Trophoblast cell (in vitro differentiated cells and primary cell): Measurements from ENCODE around the gene TMEM130.

ENCODE experiments used
- DNase-seq, 2 donors: peaks; one replicate each; pipeline ENCODE4 v3.0.0-alpha.2; 2016
- H2AFZ ChIP-seq: 2 replicates; pipeline ENCODE4 v1.6.1; 2013; ENCODE audit warnings: low read length, moderate library complexity, mild to moderate bottlenecking; ENCODE audit not compliant: insufficient read depth, poor library complexity
- H2AK5ac ChIP-seq: 2 replicates; pipeline ENCODE4 v1.6.1; 2013; ENCODE audit warnings: mild to moderate bottlenecking, low read length
- H2BK120ac ChIP-seq: 2 replicates; pipeline ENCODE4 v1.6.1; 2013; ENCODE audit warnings: low read length, mild to moderate bottlenecking, moderate library complexity; ENCODE audit not compliant: insufficient read depth, poor library complexity
- H2BK12ac ChIP-seq: 2 replicates; pipeline ENCODE4 v1.6.1; 2013; ENCODE audit warnings: mild to moderate bottlenecking, low read length, moderate library complexity
- H2BK5ac ChIP-seq: 2 replicates; pipeline ENCODE4 v1.6.1; 2013; ENCODE audit warnings: low read length, low read depth, moderate library complexity, mild to moderate bottlenecking; ENCODE audit not compliant: poor library complexity
- H3K14ac ChIP-seq: 2 replicates; pipeline ENCODE4 v1.6.1; 2013; ENCODE audit warnings: mild to moderate bottlenecking, low read length
- H3K18ac ChIP-seq: 2 replicates; pipeline ENCODE4 v1.6.1; 2013; ENCODE audit warnings: mild to moderate bottlenecking, low read length
- H3K23ac ChIP-seq: 2 replicates; pipeline ENCODE4 v1.6.1; 2013; ENCODE audit warnings: low read length
- H3K27ac ChIP-seq: 2 replicates; pipeline ENCODE4 v1.5.1; 2013; ENCODE audit warnings: low read depth, mild to moderate bottlenecking, inconsistent platforms, low read length, moderate library complexity
- H3K27me3 ChIP-seq: 2 replicates; pipeline ENCODE4 v1.6.1; 2013; ENCODE audit warnings: inconsistent platforms, mild to moderate bottlenecking, low read length, moderate library complexity; ENCODE audit not compliant: insufficient read depth
- H3K36me3 ChIP-seq, 2 experiments: 1 replicate in 1 of 2; 2 replicates in 1 of 2; pipeline ENCODE4 v1.6.1; 2013; ENCODE audit warnings: low read length in 2 of 2, mild to moderate bottlenecking in 2 of 2, moderate library complexity in 1 of 2; ENCODE audit not compliant: insufficient read depth in 2 of 2, control insufficient read depth in 1 of 2
- H3K4ac ChIP-seq: 2 replicates; pipeline ENCODE4 v1.6.1; 2013; ENCODE audit warnings: low read depth, mild to moderate bottlenecking, low read length, moderate library complexity
- H3K4me1 ChIP-seq, 2 experiments: 1 replicate in 1 of 2; 2 replicates in 1 of 2; pipeline ENCODE4 v1.6.1; 2013; ENCODE audit warnings: low read length in 2 of 2, mild to moderate bottlenecking in 2 of 2, moderate library complexity in 1 of 2; ENCODE audit not compliant: insufficient read depth in 2 of 2, control insufficient read depth in 1 of 2
- H3K4me2 ChIP-seq: 2 replicates; pipeline ENCODE4 v1.6.1; 2013; ENCODE audit warnings: inconsistent platforms, mild to moderate bottlenecking, low read length, moderate library complexity
- H3K4me3 ChIP-seq: 2 replicates; pipeline ENCODE4 v1.5.1; 2013; ENCODE audit warnings: mild to moderate bottlenecking, low read depth, low read length, inconsistent platforms
- H3K79me1 ChIP-seq: one replicate; pipeline ENCODE4 v1.6.1; 2013; ENCODE audit warnings: low read length
- H3K79me2 ChIP-seq: 2 replicates; pipeline ENCODE4 v1.6.1; 2013; ENCODE audit warnings: low read length, mild to moderate bottlenecking; ENCODE audit not compliant: control insufficient read depth, insufficient read depth, poor library complexity
- H3K9ac ChIP-seq: 2 replicates; pipeline ENCODE4 v1.6.1; 2013; ENCODE audit warnings: mild to moderate bottlenecking, low read length
- H3K9me3 ChIP-seq: 2 replicates; pipeline ENCODE4 v1.6.1; 2013; ENCODE audit warnings: low read depth, mild to moderate bottlenecking, control low read depth, inconsistent platforms, low read length; ENCODE audit not compliant: insufficient read depth
- H4K12ac ChIP-seq: 2 replicates; pipeline ENCODE4 v1.6.1; 2013; ENCODE audit warnings: low read depth, mild to moderate bottlenecking, low read length, moderate library complexity
- H4K8ac ChIP-seq: 2 replicates; pipeline ENCODE4 v1.6.1; 2013; ENCODE audit warnings: low read depth, mild to moderate bottlenecking, low read length, moderate library complexity
- H4K91ac ChIP-seq: one replicate; pipeline ENCODE4 v1.6.1; 2013; ENCODE audit warnings: low read depth, mild to moderate bottlenecking, low read length, moderate library complexity
- WGBS: extraction: QIAGEN DNeasy Blood & Tissue Kit; methylation state at CpG from one replicate; pipeline ENCODE4 v1.1.7; 2013; ENCODE audit warnings: missing lambda C conversion rate; ENCODE audit not compliant: insufficient read length, insufficient coverage; ENCODE audit errors: extremely low coverage; 5-methylcytosine and 5-hydroxymethylcytosine counted together

TMEM130 gene

GRCh38 chr7:98911916-98912315, 42.1 kb upstream of the TMEM130 start:
- Histone ChIP-seq H3K4ac (no peak overlapping the region), H3K18ac (no peak overlapping the region), H2AFZ (no peak overlapping the region), H3K27ac (no peak overlapping the region), H4K12ac (no peak overlapping the region), H3K4me2 (no peak overlapping the region), H3K9ac (no peak overlapping the region), H2AK5ac (no peak overlapping the region), H3K23ac (no peak overlapping the region), H3K36me3 (peaks cover 48 to 67% of the 10 kb centered on the region in 2 experiments), H3K14ac (no peak overlapping the region), H3K4me3 (no peak overlapping the region), H3K27me3 (no peaks in the 10 kb centered on the region), H2BK120ac (no peak overlapping the region), H3K79me2 (no peaks in the 10 kb centered on the region), H4K8ac (no peak overlapping the region), H2BK5ac (no peak overlapping the region), H3K9me3 (peaks cover 2% of the 10 kb centered on the region), H4K91ac (no peak overlapping the region), H2BK12ac (no peak overlapping the region), H3K79me1 (no peaks in the 10 kb centered on the region), H3K4me1 (no peaks in the 10 kb centered on the region)
- DNase-seq: no peak
- WGBS: no CpG with 5 or more reads among the region's 5 CpGs

DNA sequence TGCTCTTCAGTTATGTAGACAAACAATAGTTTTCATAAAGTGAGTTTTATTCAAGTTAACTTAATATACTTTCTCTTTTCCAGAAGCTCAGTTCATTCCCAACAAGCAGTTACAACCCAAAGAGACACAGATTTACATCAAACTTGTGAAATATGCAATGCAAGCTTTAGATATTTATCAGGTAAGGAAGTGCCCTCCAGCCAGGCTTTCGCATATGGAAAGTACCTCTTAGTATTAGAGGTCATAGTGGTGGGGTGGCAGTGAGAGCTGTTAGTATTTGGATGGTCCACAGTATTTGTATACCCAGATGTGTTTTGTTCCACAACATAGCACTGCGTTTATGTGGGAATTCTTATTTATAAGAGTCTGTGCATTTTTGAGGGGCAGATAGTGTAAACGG, 40.6 kb upstream of the TMEM130 start:
- H3K4me1 ChIP-seq: no peaks in the 10 kb centered on the region
- H2BK120ac ChIP-seq: no peak overlapping the region
- H3K14ac ChIP-seq: no peak overlapping the region
- H3K36me3 ChIP-seq: peaks cover 43 to 66% of the 10 kb centered on the region in 2 experiments
- H3K23ac ChIP-seq: no peak overlapping the region
- H3K9me3 ChIP-seq: peaks cover 2% of the 10 kb centered on the region
- H2AFZ ChIP-seq: no peak overlapping the region
- H3K79me2 ChIP-seq: no peaks in the 10 kb centered on the region
- H3K18ac ChIP-seq: no peak overlapping the region
- no peak overlapping the region for H4K8ac ChIP-seq
- H2BK5ac ChIP-seq: no peak overlapping the region
- no peak overlapping the region for H3K9ac ChIP-seq
- peak; percentile 10 to 64 for DNase-seq
- no peak overlapping the region for H2BK12ac ChIP-seq
- H3K79me1 ChIP-seq: no peaks in the 10 kb centered on the region
- no CpG with 5 or more reads among the region's 3 CpGs for WGBS
- no peak overlapping the region for H3K27ac ChIP-seq
- no peak overlapping the region for H3K4me2 ChIP-seq
- no peak overlapping the region for H3K4ac ChIP-seq
- no peak overlapping the region for H4K12ac ChIP-seq
- H3K4me3 ChIP-seq: no peak overlapping the region
- no peak overlapping the region for H4K91ac ChIP-seq
- no peaks in the 10 kb centered on the region for H3K27me3 ChIP-seq
- H2AK5ac ChIP-seq: no peak overlapping the region

- Histone ChIP-seq H3K9ac (no peak overlapping the region), H3K4me3 (no peak overlapping the region), H2BK12ac (no peak overlapping the region), H2BK120ac (no peak overlapping the region), H3K4ac (no peak overlapping the region), H2AFZ (no peak overlapping the region), H3K14ac (no peak overlapping the region), H3K23ac (no peak overlapping the region), H3K27me3 (no peaks in the 10 kb centered on the region), H3K4me2 (no peak overlapping the region), H3K4me1 (no peaks in the 10 kb centered on the region), H3K36me3 (peaks cover 45 to 68% of the 10 kb centered on the region in 2 experiments), H2AK5ac (no peak overlapping the region), H3K27ac (no peak overlapping the region), H3K9me3 (peaks cover 2% of the 10 kb centered on the region), H3K79me2 (no peaks in the 10 kb centered on the region), H4K91ac (no peak overlapping the region), H2BK5ac (no peak overlapping the region), H4K8ac (no peak overlapping the region), H3K79me1 (no peaks in the 10 kb centered on the region), H4K12ac (no peak overlapping the region), H3K18ac (no peak overlapping the region)
- DNase-seq: no peak
- no CpG with 5 or more reads among the region's 8 CpGs for WGBS
Measured at GRCh38 chr7:98909487-98909886, 39.7 kb upstream of the TMEM130 start.

- Histone ChIP-seq H4K8ac (no peak overlapping the region), H3K23ac (no peak overlapping the region), H3K4me3 (no peak overlapping the region), H3K9me3 (peaks cover 2% of the 10 kb centered on the region), H3K9ac (no peak overlapping the region), H3K4me2 (no peak overlapping the region), H2BK120ac (no peak overlapping the region), H4K12ac (no peak overlapping the region), H3K27ac (no peak overlapping the region), H2AFZ (no peak overlapping the region), H3K27me3 (no peaks in the 10 kb centered on the region), H3K36me3 (peaks cover 53 to 73% of the 10 kb centered on the region in 2 experiments), H2BK12ac (no peak overlapping the region), H2AK5ac (no peak overlapping the region), H3K4ac (no peak overlapping the region), H4K91ac (no peak overlapping the region), H3K79me1 (no peaks in the 10 kb centered on the region), H2BK5ac (no peak overlapping the region), H3K14ac (no peak overlapping the region), H3K79me2 (no peaks in the 10 kb centered on the region), H3K4me1 (no peaks in the 10 kb centered on the region), H3K18ac (no peak overlapping the region)
- WGBS: no CpG with 5 or more reads among the region's 19 CpGs
- no peak for DNase-seq
Measured at GRCh38 chr7:98908585-98908984, 38.8 kb upstream of the TMEM130 start.
